ENCODE results near the gene TDRD1.
A peak's percentile ranks its signal among the peaks of the same experiment; 100 is the strongest.

The TDRD1 gene

GRCh38 chr10:114167985-114168384, 11.2 kb upstream of the TDRD1 start:
- no peak overlapping the region for H3K4me3 Mint-ChIP-seq
- peaks cover 28 to 32% of the 10 kb centered on the region in 2 donors for H3K4me1 Mint-ChIP-seq
- peaks cover 23 to 31% of the 10 kb centered on the region in 2 donors for H3K36me3 Mint-ChIP-seq
- H3K9me3 Mint-ChIP-seq, result peaks cover 4 to 5% of the 10 kb centered on the region in 2 donors
- no peak for ATAC-seq (replicated peaks)
- H3K27me3 Mint-ChIP-seq, result no peaks in the 10 kb centered on the region
- DNase-seq, result no peak
- H3K27ac Mint-ChIP-seq, result no peak overlapping the region

DNA sequence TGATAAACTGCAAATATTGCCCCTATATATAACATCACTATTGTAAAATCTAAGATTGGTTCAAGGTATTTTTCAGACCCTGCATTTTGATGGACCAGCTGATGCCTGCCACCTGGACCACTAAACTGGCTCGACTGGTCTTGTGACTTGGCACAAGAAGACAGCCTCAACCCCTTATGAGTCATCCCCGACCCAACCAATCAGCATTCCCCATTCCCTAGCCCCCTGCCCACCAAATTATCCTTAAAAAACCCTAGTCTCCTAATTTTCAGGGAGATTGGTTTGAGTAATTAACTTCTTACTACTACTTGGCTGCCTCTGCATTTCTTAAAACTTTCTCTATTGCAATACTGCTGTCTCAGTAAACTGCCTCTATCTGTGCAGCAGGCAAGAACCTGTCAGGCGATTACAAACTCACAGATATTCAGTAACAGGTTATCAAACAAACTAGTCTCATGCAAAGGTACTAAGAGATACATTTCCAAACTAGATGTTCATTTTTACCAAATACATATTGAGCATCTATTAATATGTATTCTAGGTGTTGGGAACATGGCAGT, 10.6 kb upstream of the TDRD1 start:
- ATAC-seq (replicated peaks) (no peak), DNase-seq (no peak)
- Mint-ChIP-seq H3K36me3 (peaks cover 20 to 26% of the 10 kb centered on the region in 2 donors), H3K27me3 (no peaks in the 10 kb centered on the region), H3K4me3 (no peak overlapping the region), H3K9me3 (peaks cover 4 to 5% of the 10 kb centered on the region in 2 donors), H3K27ac (no peak overlapping the region), H3K4me1 (peaks cover 27 to 32% of the 10 kb centered on the region in 2 donors)

DNA sequence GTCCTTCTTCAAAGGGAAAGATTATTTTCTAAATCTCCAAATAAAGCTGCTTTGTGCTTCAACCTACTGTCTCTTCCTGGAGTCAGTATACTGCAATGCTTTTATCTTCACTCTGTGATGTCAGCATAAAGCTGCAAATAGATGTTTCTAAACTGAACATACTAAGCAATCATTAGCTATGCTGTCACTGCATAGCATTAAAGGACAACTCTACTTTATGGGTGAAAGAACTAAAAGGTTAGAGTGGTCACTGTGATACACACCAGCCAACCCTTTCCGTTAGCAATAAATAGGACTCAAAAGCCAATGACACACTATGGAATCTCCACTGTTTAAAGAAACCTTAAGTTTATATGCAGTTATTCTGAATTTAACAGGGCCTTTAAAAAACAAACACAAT, 6.9 kb upstream of the TDRD1 start:
- Mint-ChIP-seq H3K27ac (peak overlapping the region; percentile 37), H3K9me3 (peaks cover 4 to 5% of the 10 kb centered on the region in 2 donors), H3K27me3 (peaks cover 0 to 6% of the 10 kb centered on the region in 2 donors), H3K36me3 (peaks cover 17 to 18% of the 10 kb centered on the region in 2 donors), H3K4me3 (peak overlapping the region; percentile 30 to 31), H3K4me1 (peaks cover 22 to 32% of the 10 kb centered on the region in 2 donors)
- DNase-seq, result no peak
- ATAC-seq (replicated peaks), result no peak

DNA sequence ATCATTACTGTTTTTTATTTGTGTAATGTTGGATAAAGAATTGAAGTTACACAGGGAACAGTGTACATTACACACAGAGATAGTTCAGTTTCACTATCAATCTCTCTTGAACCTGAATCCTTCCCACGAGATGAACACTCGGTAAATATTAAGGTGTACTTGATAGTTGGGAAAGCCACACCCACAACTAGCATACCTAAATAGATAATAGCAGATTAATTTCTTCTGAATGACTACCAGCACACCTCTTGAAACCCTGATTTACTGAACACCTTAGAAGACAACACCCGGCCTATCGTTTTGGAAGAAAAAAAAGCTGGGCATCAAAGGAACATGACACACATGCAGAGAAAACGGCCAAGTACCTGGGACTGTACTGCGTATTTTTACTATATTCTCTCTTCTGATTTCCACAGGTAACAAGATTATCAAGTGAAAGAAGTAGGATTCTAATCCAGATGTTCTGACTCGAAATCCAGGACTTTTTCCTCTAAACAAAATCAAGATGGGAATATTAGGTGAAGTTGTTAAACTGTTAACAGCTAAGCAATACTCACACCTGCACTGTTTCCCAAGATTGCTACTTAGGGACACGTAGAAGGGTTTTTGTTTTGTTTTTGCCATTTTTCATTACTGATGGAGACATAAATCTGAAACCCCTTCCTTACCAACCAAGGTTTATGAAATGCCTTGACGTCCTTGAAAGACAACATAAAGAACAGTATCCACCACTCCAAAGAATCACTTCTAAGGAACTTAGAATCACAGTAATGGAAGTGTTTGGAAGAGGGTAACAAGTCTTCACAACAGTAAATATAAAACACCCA, 6.2 kb upstream of the TDRD1 start:
- Mint-ChIP-seq H3K27me3 (peaks cover 0 to 6% of the 10 kb centered on the region in 2 donors), H3K27ac (peak overlapping the region; percentile 98), H3K36me3 (peaks cover 15 to 17% of the 10 kb centered on the region in 2 donors), H3K9me3 (peaks cover 4 to 5% of the 10 kb centered on the region in 2 donors), H3K4me1 (peaks cover 20 to 32% of the 10 kb centered on the region in 2 donors), H3K4me3 (peak overlapping the region; percentile 97 to 100)
- no peak for ATAC-seq (replicated peaks)
- DNase-seq, result no peak

GRCh38 chr10:114173603-114173920, 5.6 kb upstream of the TDRD1 start:
- H3K9me3 Mint-ChIP-seq, result peaks cover 1 to 2% of the 10 kb centered on the region in 2 donors
- no peak for DNase-seq

GRCh38 chr10:114173921-114174694, 5.0 kb upstream of the TDRD1 start, which contains the start of gene CCDC186:
CCDC186 (minus strand) TSS chr10:114174203; CDS start chr10:114163268, 10,935 bp downstream.
- H3K4me1 Mint-ChIP-seq, result peaks cover 16 to 25% of the 10 kb centered on the region in 2 donors

More at GRCh38 chr10:114173603-114173920, 5.6 kb upstream of the TDRD1 start:
- H3K36me3 Mint-ChIP-seq, result peaks cover 12 to 13% of the 10 kb centered on the region in 2 donors
- peak overlapping the region; percentile 98 for H3K27ac Mint-ChIP-seq
- peaks cover 17 to 28% of the 10 kb centered on the region in 2 donors for H3K4me1 Mint-ChIP-seq
- peak; percentile 3 to 7 for ATAC-seq (replicated peaks)
- H3K4me3 Mint-ChIP-seq, result peak overlapping the region; percentile 97 to 100
- H3K27me3 Mint-ChIP-seq, result peaks cover 0 to 6% of the 10 kb centered on the region in 2 donors

GRCh38 chr10:114174695-114175188, 4.4 kb upstream of the TDRD1 start:
- Mint-ChIP-seq H3K4me1 (peaks cover 16 to 25% of the 10 kb centered on the region in 2 donors), H3K27ac (peak overlapping the region; percentile 98), H3K4me3 (peak overlapping the region; percentile 97 to 100), H3K27me3 (peaks cover 0 to 13% of the 10 kb centered on the region in 2 donors), H3K9me3 (no peaks in the 10 kb centered on the region), H3K36me3 (peaks cover 5 to 7% of the 10 kb centered on the region in 2 donors)
- peak in 1 of 2 donors; percentile 38 for ATAC-seq (replicated peaks)
- DNase-seq, result no peak

More at GRCh38 chr10:114173921-114174694, 5.0 kb upstream of the TDRD1 start, which contains the start of gene CCDC186:
- Mint-ChIP-seq H3K27ac (peak within 1 kb of the TSS; percentile 98), H3K36me3 (peaks cover 9 to 12% of the 10 kb centered on the region in 2 donors), H3K27me3 (peaks cover 0 to 9% of the 10 kb centered on the region in 2 donors), H3K9me3 (no peaks in the 10 kb centered on the region), H3K4me3 (peak within 1 kb of the TSS; percentile 97 to 100)
- ATAC-seq (replicated peaks) (peak; percentile 98), DNase-seq (peak; percentile 96)

- DNase-seq, result no peak
- Mint-ChIP-seq H3K4me3 (no peak overlapping the region), H3K27ac (no peak overlapping the region), H3K9me3 (no peaks in the 10 kb centered on the region), H3K4me1 (peaks cover 16 to 25% of the 10 kb centered on the region in 2 donors), H3K36me3 (peaks cover 3% of the 10 kb centered on the region in 2 donors), H3K27me3 (peaks cover 0 to 13% of the 10 kb centered on the region in 2 donors)
- no peak for ATAC-seq (replicated peaks)
Measured at GRCh38 chr10:114175667-114176066, 3.5 kb upstream of the TDRD1 start.

- H3K36me3 Mint-ChIP-seq, result peaks cover 3% of the 10 kb centered on the region in 2 donors
- peaks cover 14 to 25% of the 10 kb centered on the region in 2 donors for H3K4me1 Mint-ChIP-seq
- H3K9me3 Mint-ChIP-seq, result no peaks in the 10 kb centered on the region
- H3K27ac Mint-ChIP-seq, result no peak overlapping the region
- DNase-seq, result no peak
- H3K4me3 Mint-ChIP-seq, result no peak overlapping the region
- no peak for ATAC-seq (replicated peaks)
- peaks cover 0 to 13% of the 10 kb centered on the region in 2 donors for H3K27me3 Mint-ChIP-seq
Measured at GRCh38 chr10:114176511-114176910, 2.6 kb upstream of the TDRD1 start.

DNA sequence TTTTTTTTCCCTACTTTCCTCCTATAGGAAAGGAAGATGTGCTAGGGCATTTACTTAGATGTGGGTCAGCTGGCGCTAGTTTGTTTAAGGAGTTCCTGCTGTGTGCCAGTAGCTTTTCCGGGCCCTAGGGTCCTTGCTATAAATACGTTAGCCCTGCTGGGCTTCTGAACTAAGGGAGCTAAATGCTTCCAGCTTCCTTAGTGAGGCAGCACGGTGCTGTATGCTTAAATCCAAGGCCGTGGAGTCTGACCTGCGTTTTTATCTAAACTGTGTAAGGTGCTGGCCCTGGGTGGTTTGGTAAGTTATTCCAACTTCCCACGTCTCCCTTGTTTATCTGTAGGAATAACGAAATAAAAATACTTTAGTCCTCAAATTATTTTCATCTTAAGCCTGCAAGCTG, 594 bp downstream of the TDRD1 start:
- DNase-seq, result no peak
- Mint-ChIP-seq H3K9me3 (no peaks in the 10 kb centered on the region), H3K4me3 (no peak overlapping the region), H3K27ac (no peak overlapping the region), H3K27me3 (peaks cover 0 to 13% of the 10 kb centered on the region in 2 donors), H3K36me3 (no peaks in the 10 kb centered on the region), H3K4me1 (peaks cover 3 to 4% of the 10 kb centered on the region in 2 donors)
- ATAC-seq (replicated peaks), result no peak

- Mint-ChIP-seq H3K9me3 (no peaks in the 10 kb centered on the region), H3K27me3 (peaks cover 0 to 13% of the 10 kb centered on the region in 2 donors), H3K4me3 (no peak overlapping the region), H3K4me1 (no peaks in the 10 kb centered on the region), H3K36me3 (no peaks in the 10 kb centered on the region), H3K27ac (no peak overlapping the region)
- ATAC-seq (replicated peaks) (no peak), DNase-seq (no peak)
Measured at GRCh38 chr10:114180937-114181336, 1.8 kb downstream of the TDRD1 start.

GRCh38 chr10:114181971-114182370, 2.8 kb downstream of the TDRD1 start:
- H3K4me3 Mint-ChIP-seq, result no peak overlapping the region
- DNase-seq, result no peak
- no peaks in the 10 kb centered on the region for H3K9me3 Mint-ChIP-seq
- H3K27me3 Mint-ChIP-seq, result peaks cover 0 to 7% of the 10 kb centered on the region in 2 donors
- no peaks in the 10 kb centered on the region for H3K36me3 Mint-ChIP-seq
- no peak overlapping the region for H3K27ac Mint-ChIP-seq
- H3K4me1 Mint-ChIP-seq, result peaks cover 1 to 2% of the 10 kb centered on the region in 2 donors
- no peak for ATAC-seq (replicated peaks)

- Mint-ChIP-seq H3K27me3 (peaks cover 0 to 7% of the 10 kb centered on the region in 2 donors), H3K4me1 (peaks cover 3 to 16% of the 10 kb centered on the region in 2 donors)
Measured at GRCh38 chr10:114183563-114183962, 4.4 kb downstream of the TDRD1 start.

GRCh38 chr10:114184276-114184675, 5.1 kb downstream of the TDRD1 start:
- Mint-ChIP-seq H3K36me3 (no peaks in the 10 kb centered on the region), H3K27me3 (peaks cover 0 to 2% of the 10 kb centered on the region in 2 donors), H3K9me3 (no peaks in the 10 kb centered on the region), H3K4me1 (peaks cover 3 to 16% of the 10 kb centered on the region in 2 donors), H3K27ac (no peak overlapping the region), H3K4me3 (no peak overlapping the region)
- ATAC-seq (replicated peaks) (no peak), DNase-seq (no peak)

More at GRCh38 chr10:114183563-114183962, 4.4 kb downstream of the TDRD1 start:
- no peak for ATAC-seq (replicated peaks)
- H3K36me3 Mint-ChIP-seq, result no peaks in the 10 kb centered on the region
- H3K27ac Mint-ChIP-seq, result no peak overlapping the region
- no peak overlapping the region for H3K4me3 Mint-ChIP-seq
- no peak for DNase-seq
- H3K9me3 Mint-ChIP-seq, result no peaks in the 10 kb centered on the region
